HG02840 (cell line): ENCODE results near the gene SIPA1.

Experiments
- ATAC-seq: cut with Tn5 transposase; IDR thresholded peaks from one replicate; pipeline ENCODE4 v1.9.1; 2021; ENCODE audit warnings: mild to moderate bottlenecking, moderate library complexity, moderate number of reproducible peaks; ENCODE audit not compliant: unreplicated experiment, low FRiP score

The SIPA1 gene

GRCh38 chr11:65696802-65697552, 59.1 kb downstream of the SIPA1 start:
- no peak for ATAC-seq

- no peak for ATAC-seq
Measured at GRCh38 chr11:65698205-65698604, 60.3 kb downstream of the SIPA1 start.

- ATAC-seq: no peak
Measured at GRCh38 chr11:65699306-65699705, 61.4 kb downstream of the SIPA1 start.

- no peak for ATAC-seq
Measured at GRCh38 chr11:65700399-65700798, 62.5 kb downstream of the SIPA1 start.
